Mesenchymal stem cell (in vitro differentiated cells and primary cell): ENCODE measurements around the gene ZEB2.

ENCODE experiments used
- DNase-seq: peaks from one replicate; pipeline ENCODE4 v3.0.0-alpha.2; 2013
- H2AFZ ChIP-seq: one replicate; pipeline ENCODE4 v1.6.1; 2013; ENCODE audit warnings: low read depth, mild to moderate bottlenecking, control low read depth, inconsistent platforms, low read length, moderate library complexity
- H2AK5ac ChIP-seq: 2 replicates; pipeline ENCODE4 v1.6.1; 2013; ENCODE audit warnings: low read length, moderate library complexity, mild to moderate bottlenecking, inconsistent platforms; ENCODE audit not compliant: severe bottlenecking
- H2BK120ac ChIP-seq: one replicate; pipeline ENCODE4 v1.6.1; 2013; ENCODE audit warnings: low read depth, mild to moderate bottlenecking, inconsistent platforms, low read length, moderate library complexity
- H2BK12ac ChIP-seq, 2 experiments: one replicate each; pipeline ENCODE4 v1.6.1; 2013; ENCODE audit warnings: inconsistent platforms in 2 of 2, low read length in 2 of 2, mild to moderate bottlenecking in 2 of 2, moderate library complexity in 2 of 2, control low read depth in 1 of 2
- H2BK15ac ChIP-seq: one replicate; pipeline ENCODE4 v1.6.1; 2013; ENCODE audit warnings: mild to moderate bottlenecking, low read depth, inconsistent platforms; ENCODE audit not compliant: poor library complexity, severe bottlenecking
- H2BK5ac ChIP-seq: 2 replicates; pipeline ENCODE4 v1.6.1; 2013; ENCODE audit warnings: low read depth, mild to moderate bottlenecking, low read length, control low read depth, inconsistent platforms; ENCODE audit not compliant: poor library complexity, severe bottlenecking
- H3K14ac ChIP-seq, 2 experiments: one replicate each; pipeline ENCODE4 v1.6.1; 2013; ENCODE audit warnings: inconsistent platforms in 2 of 2, low read length in 2 of 2, control low read depth in 1 of 2, mild to moderate bottlenecking in 1 of 2, moderate library complexity in 1 of 2
- H3K18ac ChIP-seq, 2 experiments: one replicate each; pipeline ENCODE4 v1.6.1; 2013; ENCODE audit warnings: inconsistent platforms in 2 of 2, low read length in 2 of 2, control low read depth in 1 of 2, low read depth in 1 of 2, mild to moderate bottlenecking in 1 of 2
- H3K23ac ChIP-seq, 2 experiments: one replicate each; pipeline ENCODE4 v1.6.1; 2013; ENCODE audit warnings: inconsistent platforms in 2 of 2, low read length in 2 of 2, mild to moderate bottlenecking in 2 of 2, moderate library complexity in 2 of 2, control low read depth in 1 of 2
- H3K27ac ChIP-seq: 2 replicates; pipeline ENCODE4 v1.5.1; 2013; ENCODE audit warnings: mild to moderate bottlenecking, moderate library complexity, low read length, control low read depth, inconsistent platforms; ENCODE audit not compliant: poor library complexity, severe bottlenecking
- H3K27me3 ChIP-seq, 2 experiments: 2 replicates each; pipeline versions ENCODE4 v1.6.1 to v1.7.0; 2013; ENCODE audit warnings: low read length in 2 of 2, mild to moderate bottlenecking in 2 of 2, moderate library complexity in 2 of 2, control low read depth in 1 of 2, inconsistent platforms in 1 of 2; ENCODE audit not compliant: control insufficient read depth in 1 of 2, insufficient read depth in 1 of 2
- H3K36me3 ChIP-seq, 2 experiments: 2 replicates each; pipeline versions ENCODE4 v1.6.1 to v1.7.0; 2013; ENCODE audit warnings: low read length in 2 of 2, control low read depth in 1 of 2, inconsistent platforms in 1 of 2, low read depth in 1 of 2, mild to moderate bottlenecking in 1 of 2; ENCODE audit not compliant: insufficient read depth in 2 of 2, control insufficient read depth in 1 of 2
- H3K4ac ChIP-seq, 2 experiments: one replicate each; pipeline ENCODE4 v1.6.1; 2013; ENCODE audit warnings: inconsistent platforms in 2 of 2, low read length in 2 of 2, mild to moderate bottlenecking in 2 of 2, moderate library complexity in 2 of 2, control low read depth in 1 of 2, low read depth in 1 of 2
- H3K4me1 ChIP-seq: 2 replicates; pipeline ENCODE4 v1.6.1; 2013; ENCODE audit warnings: low read depth, low read length, control low read depth; ENCODE audit not compliant: control insufficient read depth, insufficient read depth
- H3K4me2 ChIP-seq: 2 replicates; pipeline ENCODE4 v1.6.1; 2013; ENCODE audit warnings: low read length, mild to moderate bottlenecking, inconsistent platforms; ENCODE audit not compliant: poor library complexity, severe bottlenecking
- H3K4me3 ChIP-seq, 2 experiments: 2 replicates each; pipeline versions ENCODE4 v1.5.1 to v1.7.0; 2013; ENCODE audit warnings: low read length in 2 of 2, mild to moderate bottlenecking in 2 of 2, control low read depth in 1 of 2, low read depth in 1 of 2; ENCODE audit not compliant: insufficient read depth in 1 of 2
- H3K79me1 ChIP-seq: replicated peaks from 2 replicates; pipeline ENCODE4 v1.6.1; 2013; ENCODE audit warnings: mild to moderate bottlenecking, control low read depth, low read length, inconsistent platforms; ENCODE audit not compliant: poor library complexity, severe bottlenecking
- H3K9ac ChIP-seq: 2 replicates; pipeline ENCODE4 v1.7.0; 2013; ENCODE audit warnings: mild to moderate bottlenecking, low read length, moderate library complexity
- H3K9me3 ChIP-seq: 2 replicates; pipeline ENCODE4 v1.7.0; 2013; ENCODE audit warnings: mild to moderate bottlenecking, low read length; ENCODE audit not compliant: control insufficient read depth
- H4K8ac ChIP-seq: one replicate; pipeline ENCODE4 v1.6.1; 2013; ENCODE audit warnings: inconsistent platforms, mild to moderate bottlenecking, low read length, moderate library complexity
- H4K91ac ChIP-seq: one replicate; pipeline ENCODE4 v1.6.1; 2013; ENCODE audit warnings: mild to moderate bottlenecking, low read length, inconsistent platforms
- WGBS: methylation state at CpG from one replicate; pipeline ENCODE4 v1.1.7; 2013; ENCODE audit warnings: mixed read lengths; 5-methylcytosine and 5-hydroxymethylcytosine counted together

ZEB2 gene

DNA sequence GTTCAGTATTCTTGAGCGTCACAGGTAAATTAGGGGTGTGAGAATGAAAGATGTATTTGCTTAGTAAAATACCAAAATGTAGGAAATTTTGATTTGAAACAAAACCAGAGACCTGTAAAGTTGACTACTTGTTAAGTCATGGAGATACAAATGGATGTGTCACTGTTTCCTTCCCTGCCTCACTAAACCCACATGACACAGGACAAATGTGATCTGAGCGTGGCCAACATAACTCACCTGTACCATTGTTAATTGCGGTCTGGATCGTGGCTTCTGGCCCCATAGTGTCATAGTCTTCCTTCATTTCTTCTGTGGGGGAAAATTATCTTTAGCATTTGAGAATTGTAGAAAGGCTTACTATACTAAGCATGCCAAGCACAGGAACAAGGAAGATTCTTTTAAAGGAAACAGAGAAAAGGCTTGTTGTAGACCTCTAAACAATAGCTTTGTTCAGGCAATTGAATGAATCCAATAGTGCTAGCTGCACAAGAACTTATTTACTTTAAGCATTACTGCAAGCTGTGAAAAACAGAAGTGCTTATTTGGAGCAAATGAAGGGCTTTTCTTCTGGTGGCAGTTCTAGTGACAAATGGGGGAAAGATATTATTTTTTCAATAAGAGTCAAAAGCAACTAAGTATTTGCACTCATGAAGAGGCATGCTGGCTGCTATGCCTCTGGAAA lies 95.2 kb downstream of the ZEB2 start:
- WGBS: 100% methylated on average over 2 of the region's 4 CpGs
- H3K4ac ChIP-seq: no peak overlapping the region

DNA sequence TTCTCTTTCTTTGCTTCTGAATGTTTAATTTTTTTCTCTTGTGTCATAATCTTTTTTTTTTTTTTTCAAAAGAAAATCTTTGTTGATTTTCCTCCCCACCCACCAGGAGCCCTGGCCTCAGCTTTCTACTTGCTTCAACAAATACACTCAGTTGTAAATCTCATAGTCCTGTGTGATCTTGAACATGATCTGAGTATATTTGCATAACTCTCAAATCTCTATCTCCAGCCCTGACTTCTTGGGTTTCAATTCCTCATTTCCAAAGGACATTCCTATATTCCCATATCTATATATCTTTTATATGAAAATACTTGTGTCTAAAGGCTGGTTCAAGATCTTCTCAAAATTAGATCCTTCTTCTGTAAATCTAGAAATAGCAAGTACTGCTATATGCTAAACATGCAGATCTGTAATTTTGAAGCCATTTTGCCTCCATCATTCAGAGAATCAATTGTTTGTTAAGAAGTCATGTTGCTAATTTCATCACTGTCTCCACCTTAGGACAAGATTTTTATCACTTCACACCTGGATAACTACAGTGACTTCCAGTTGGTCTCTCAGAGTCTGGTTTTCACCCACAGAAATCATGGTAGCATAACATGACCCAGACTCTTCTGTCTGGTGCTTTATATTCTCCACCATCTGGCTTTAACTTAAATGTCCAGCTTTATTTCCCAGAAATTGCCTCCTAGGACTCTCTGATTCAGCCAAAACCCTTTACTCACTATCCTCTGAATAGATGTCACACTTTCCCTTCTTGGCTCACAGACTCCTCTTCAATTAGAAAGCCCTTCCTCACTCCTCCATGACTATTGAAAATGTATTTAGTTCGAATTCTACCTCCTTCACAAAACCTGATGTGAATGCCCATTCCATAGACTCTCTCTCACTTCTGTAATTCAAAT lies 98.1 kb downstream of the ZEB2 start:
- no peak for DNase-seq
- WGBS: 97% methylated on average over 1 of the region's 1 CpG

More for the DNA sequence above, 95.2 kb downstream of the ZEB2 start:
- H3K9ac ChIP-seq: no peak overlapping the region
- H3K14ac ChIP-seq: no peak overlapping the region
- H2BK120ac ChIP-seq: no peak overlapping the region
- no peaks in the 10 kb centered on the region for H3K9me3 ChIP-seq
- no peak overlapping the region for H3K4me3 ChIP-seq
- H2AK5ac ChIP-seq: no peak overlapping the region
- no peak overlapping the region for H2BK5ac ChIP-seq
- no peak overlapping the region for H3K4me2 ChIP-seq
- H3K23ac ChIP-seq: no peak overlapping the region
- H2BK15ac ChIP-seq: no peak overlapping the region
- DNase-seq: no peak
- peaks cover 20% of the 10 kb centered on the region for H3K79me1 ChIP-seq
- H2BK12ac ChIP-seq: no peak overlapping the region
- H4K91ac ChIP-seq: no peak overlapping the region
- peaks cover 4 to 90% of the 10 kb centered on the region in 2 experiments for H3K36me3 ChIP-seq
- no peak overlapping the region for H3K27ac ChIP-seq
- H3K18ac ChIP-seq: peak overlapping the region in 1 of 2 experiments; percentile 62
- H4K8ac ChIP-seq: no peak overlapping the region
- no peaks in the 10 kb centered on the region for H3K4me1 ChIP-seq
- no peaks in the 10 kb centered on the region for H3K27me3 ChIP-seq
- H2AFZ ChIP-seq: no peak overlapping the region

DNA sequence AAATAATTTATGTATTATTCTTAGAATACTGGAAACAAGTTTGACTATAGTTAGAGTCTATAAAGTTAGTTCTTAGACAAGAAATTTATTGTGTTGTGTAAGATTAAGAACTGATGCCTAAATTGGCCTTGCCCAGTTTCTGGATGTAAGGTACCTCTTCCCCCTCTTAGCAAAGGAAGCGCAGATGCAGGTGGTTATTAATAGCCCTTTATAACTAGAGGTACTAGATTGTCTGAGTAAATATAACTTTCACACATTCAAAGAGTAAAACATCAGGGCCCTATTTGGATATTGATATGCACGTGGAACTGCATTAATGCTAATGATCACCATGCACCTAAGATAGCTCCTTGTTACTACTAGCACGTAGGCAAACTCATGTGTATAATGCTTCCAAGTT lies 100.7 kb downstream of the ZEB2 start:
- Histone ChIP-seq H3K4me1 (no peaks in the 10 kb centered on the region), H2BK5ac (no peak overlapping the region), H3K36me3 (peaks cover 2 to 74% of the 10 kb centered on the region in 2 experiments), H4K8ac (no peak overlapping the region), H2AFZ (no peak overlapping the region), H3K79me1 (peaks cover 22% of the 10 kb centered on the region), H3K9ac (no peak overlapping the region), H3K4me3 (no peak overlapping the region), H3K27ac (no peak overlapping the region), H2BK15ac (no peak overlapping the region), H3K18ac (no peak overlapping the region), H3K4me2 (no peak overlapping the region), H3K9me3 (peaks cover 4% of the 10 kb centered on the region), H2AK5ac (no peak overlapping the region), H2BK120ac (no peak overlapping the region), H4K91ac (no peak overlapping the region), H3K4ac (no peak overlapping the region), H3K14ac (no peak overlapping the region), H3K23ac (no peak overlapping the region), H3K27me3 (no peaks in the 10 kb centered on the region), H2BK12ac (no peak overlapping the region)
- DNase-seq: no peak
- 100% methylated on average over 2 of the region's 3 CpGs for WGBS

More for the DNA sequence above, 98.1 kb downstream of the ZEB2 start:
- Histone ChIP-seq H3K4me3 (no peak overlapping the region), H3K27ac (no peak overlapping the region), H2BK12ac (no peak overlapping the region), H2BK15ac (no peak overlapping the region), H4K8ac (no peak overlapping the region), H3K36me3 (peaks cover 2 to 83% of the 10 kb centered on the region in 2 experiments), H2AFZ (no peak overlapping the region), H3K9me3 (peaks cover 4% of the 10 kb centered on the region), H3K14ac (no peak overlapping the region), H3K79me1 (peaks cover 22% of the 10 kb centered on the region), H3K4ac (no peak overlapping the region), H2BK120ac (no peak overlapping the region), H3K4me1 (no peaks in the 10 kb centered on the region), H4K91ac (no peak overlapping the region), H3K9ac (no peak overlapping the region), H3K23ac (no peak overlapping the region), H3K18ac (no peak overlapping the region), H3K27me3 (no peaks in the 10 kb centered on the region), H2BK5ac (no peak overlapping the region), H2AK5ac (no peak overlapping the region), H3K4me2 (no peak overlapping the region)

DNA sequence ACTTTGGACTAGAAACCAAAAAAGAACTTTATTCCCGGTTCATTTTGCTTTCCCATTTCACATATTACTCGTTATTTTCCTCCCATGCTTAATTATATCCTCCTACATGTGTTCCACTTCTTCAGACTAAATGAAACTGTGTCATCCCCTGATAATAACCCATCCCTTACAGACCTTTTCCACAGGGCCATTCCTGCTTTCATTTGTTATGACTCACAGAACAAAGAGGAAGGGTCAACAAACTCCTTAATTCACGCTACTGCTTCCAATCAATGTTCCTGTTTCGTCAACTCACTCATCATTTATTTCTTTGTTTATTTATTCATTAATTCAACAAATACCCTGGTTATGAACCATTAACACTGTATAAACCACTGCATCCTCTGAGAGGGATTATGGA lies 104.5 kb downstream of the ZEB2 start:
- Histone ChIP-seq H3K14ac (no peak overlapping the region), H3K4me1 (no peaks in the 10 kb centered on the region), H2BK12ac (no peak overlapping the region), H4K91ac (no peak overlapping the region), H3K18ac (peak overlapping the region in 1 of 2 experiments; percentile 1), H3K27ac (no peak overlapping the region), H3K23ac (no peak overlapping the region), H2BK120ac (no peak overlapping the region), H3K36me3 (peaks cover 0 to 53% of the 10 kb centered on the region in 2 experiments), H4K8ac (no peak overlapping the region), H3K4me3 (no peak overlapping the region), H2AFZ (no peak overlapping the region), H3K79me1 (peaks cover 19% of the 10 kb centered on the region), H3K9ac (peak overlapping the region; percentile 71), H2BK15ac (no peak overlapping the region), H3K4me2 (no peak overlapping the region), H3K27me3 (no peaks in the 10 kb centered on the region), H3K9me3 (peaks cover 4% of the 10 kb centered on the region), H2AK5ac (no peak overlapping the region), H2BK5ac (no peak overlapping the region), H3K4ac (no peak overlapping the region)
- DNase-seq: peak; percentile 29
- 67% methylated on average over 4 of the region's 4 CpGs for WGBS
